DOHH2 (cell line): Measurements from ENCODE around the gene KCNQ1.

ENCODE experiments used
- H3F3A ChIP-seq: fragments of 200-600 bp; sonication (generic), shearing (Covaris generic); 2 replicates; pipeline ENCODE4 v1.6.0; 2016; ENCODE audit warnings: antibody characterized with exemption, mild to moderate bottlenecking; ENCODE audit not compliant: control insufficient read depth, insufficient read depth
- H3K27ac ChIP-seq: fragments of 200-600 bp; sonication (generic); 2 replicates; pipeline ENCODE4 v1.5.1; 2014; ENCODE audit warnings: low read depth, mild to moderate bottlenecking, low read length, moderate library complexity
- H3K27me3 ChIP-seq: fragments of 200-600 bp; sonication (generic); 2 replicates; pipeline ENCODE4 v1.6.1; 2014; ENCODE audit warnings: mild to moderate bottlenecking, low read length, mixed read lengths; ENCODE audit not compliant: control insufficient read depth
- H3K36me3 ChIP-seq: fragments of 200-600 bp; sonication (generic); 2 replicates; pipeline ENCODE4 v1.6.1; 2014; ENCODE audit warnings: mild to moderate bottlenecking, low read length, moderate library complexity, mixed read lengths; ENCODE audit not compliant: control insufficient read depth
- H3K4me1 ChIP-seq: fragments of 200-600 bp; sonication (generic); 2 replicates; pipeline ENCODE4 v1.6.1; 2014; ENCODE audit warnings: mild to moderate bottlenecking, low read length, mixed read lengths; ENCODE audit not compliant: control insufficient read depth
- H3K4me2 ChIP-seq: fragments of 200-600 bp; sonication (generic); 2 replicates; pipeline ENCODE4 v1.6.0; 2014; ENCODE audit warnings: mild to moderate bottlenecking, low read length, moderate library complexity
- H3K4me3 ChIP-seq: fragments of 200-600 bp; sonication (generic); 2 replicates; pipeline ENCODE4 v1.5.1; 2014; ENCODE audit warnings: mild to moderate bottlenecking, low read length, mixed read lengths
- H3K79me2 ChIP-seq: fragments of 200-600 bp; sonication (generic); 2 replicates; pipeline ENCODE4 v1.6.1; 2014; ENCODE audit warnings: mild to moderate bottlenecking, low read length, mixed read lengths; ENCODE audit not compliant: control insufficient read depth
- H3K9me2 ChIP-seq: fragments of 200-600 bp; sonication (generic); replicated peaks from 2 replicates; pipeline ENCODE4 v1.6.1; 2014; ENCODE audit warnings: mild to moderate bottlenecking, low read length, mixed read lengths; ENCODE audit not compliant: control insufficient read depth
- H3K9me3 ChIP-seq: fragments of 200-600 bp; sonication (generic); 2 replicates; pipeline ENCODE4 v1.6.1; 2014; ENCODE audit warnings: antibody characterized with exemption, low read length, mixed read lengths; ENCODE audit not compliant: control insufficient read depth, insufficient read depth
- H4K20me1 ChIP-seq: fragments of 200-600 bp; sonication (generic); 2 replicates; pipeline ENCODE4 v1.6.0; 2014; ENCODE audit warnings: low read depth, mild to moderate bottlenecking, antibody characterized with exemption, low read length, moderate library complexity; ENCODE audit not compliant: control insufficient read depth, insufficient read depth
- EZH2phosphoT487 ChIP-seq: fragments of 200-600 bp; sonication (generic); IDR thresholded peaks from 2 replicates; pipeline ENCODE4 v1.6.1; 2017; ENCODE audit warnings: borderline replicate concordance, mild to moderate bottlenecking, antibody characterized with exemption, low read length, moderate library complexity, mixed read lengths
- TF ChIP-seq, protein P1 (sequence below): fragments of 200-600 bp; sonication (generic); IDR thresholded peaks from one replicate; pipeline ENCODE4 v1.5.1; 2014; ENCODE audit warnings: antibody characterized with exemption, mild to moderate bottlenecking, low read depth, low read length; ENCODE audit not compliant: poor library complexity, severe bottlenecking

KCNQ1 gene

DNA sequence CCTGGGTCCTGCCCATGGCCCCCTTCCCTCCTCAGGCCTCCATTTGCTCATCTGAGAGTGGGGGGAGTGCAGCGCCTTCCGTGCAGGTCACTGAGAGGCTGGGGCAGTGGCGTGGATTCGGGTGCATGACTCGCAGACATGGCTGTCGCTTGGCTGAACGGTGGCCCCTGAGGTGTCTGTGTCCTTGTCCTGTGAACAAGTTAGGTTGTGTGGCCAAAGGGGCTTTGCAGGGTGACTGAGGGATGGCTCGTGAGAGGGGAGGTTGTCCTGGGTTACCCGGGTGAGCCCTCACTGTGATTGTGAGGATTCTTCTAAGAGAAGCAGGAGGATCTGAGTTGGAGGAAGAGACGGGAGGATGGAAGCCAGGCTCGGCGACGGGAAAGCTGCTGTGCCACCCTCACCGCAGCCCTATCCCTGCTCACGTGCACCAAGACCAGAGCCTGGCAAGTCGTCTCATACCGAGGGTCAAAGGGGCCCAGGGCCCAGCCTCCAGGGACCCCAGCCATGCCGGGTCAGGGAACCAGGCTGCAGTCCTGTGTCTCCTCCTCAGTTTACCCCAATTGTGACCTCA, 79.1 kb downstream of the KCNQ1 start:
- TF ChIP-seq EZH2phosphoT487: no peak
- TF ChIP-seq, protein P1, sequence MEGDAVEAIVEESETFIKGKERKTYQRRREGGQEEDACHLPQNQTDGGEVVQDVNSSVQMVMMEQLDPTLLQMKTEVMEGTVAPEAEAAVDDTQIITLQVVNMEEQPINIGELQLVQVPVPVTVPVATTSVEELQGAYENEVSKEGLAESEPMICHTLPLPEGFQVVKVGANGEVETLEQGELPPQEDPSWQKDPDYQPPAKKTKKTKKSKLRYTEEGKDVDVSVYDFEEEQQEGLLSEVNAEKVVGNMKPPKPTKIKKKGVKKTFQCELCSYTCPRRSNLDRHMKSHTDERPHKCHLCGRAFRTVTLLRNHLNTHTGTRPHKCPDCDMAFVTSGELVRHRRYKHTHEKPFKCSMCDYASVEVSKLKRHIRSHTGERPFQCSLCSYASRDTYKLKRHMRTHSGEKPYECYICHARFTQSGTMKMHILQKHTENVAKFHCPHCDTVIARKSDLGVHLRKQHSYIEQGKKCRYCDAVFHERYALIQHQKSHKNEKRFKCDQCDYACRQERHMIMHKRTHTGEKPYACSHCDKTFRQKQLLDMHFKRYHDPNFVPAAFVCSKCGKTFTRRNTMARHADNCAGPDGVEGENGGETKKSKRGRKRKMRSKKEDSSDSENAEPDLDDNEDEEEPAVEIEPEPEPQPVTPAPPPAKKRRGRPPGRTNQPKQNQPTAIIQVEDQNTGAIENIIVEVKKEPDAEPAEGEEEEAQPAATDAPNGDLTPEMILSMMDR: no peak
- Histone ChIP-seq H3K79me2 (no peaks in the 10 kb centered on the region), H4K20me1 (no peaks in the 10 kb centered on the region), H3K9me3 (no peaks in the 10 kb centered on the region), H3K27me3 (no peaks in the 10 kb centered on the region), H3F3A (no peaks in the 10 kb centered on the region), H3K4me2 (no peak overlapping the region), H3K4me3 (no peak overlapping the region), H3K36me3 (no peaks in the 10 kb centered on the region), H3K27ac (no peak overlapping the region), H3K9me2 (no peaks in the 10 kb centered on the region), H3K4me1 (peaks cover 11% of the 10 kb centered on the region)

DNA sequence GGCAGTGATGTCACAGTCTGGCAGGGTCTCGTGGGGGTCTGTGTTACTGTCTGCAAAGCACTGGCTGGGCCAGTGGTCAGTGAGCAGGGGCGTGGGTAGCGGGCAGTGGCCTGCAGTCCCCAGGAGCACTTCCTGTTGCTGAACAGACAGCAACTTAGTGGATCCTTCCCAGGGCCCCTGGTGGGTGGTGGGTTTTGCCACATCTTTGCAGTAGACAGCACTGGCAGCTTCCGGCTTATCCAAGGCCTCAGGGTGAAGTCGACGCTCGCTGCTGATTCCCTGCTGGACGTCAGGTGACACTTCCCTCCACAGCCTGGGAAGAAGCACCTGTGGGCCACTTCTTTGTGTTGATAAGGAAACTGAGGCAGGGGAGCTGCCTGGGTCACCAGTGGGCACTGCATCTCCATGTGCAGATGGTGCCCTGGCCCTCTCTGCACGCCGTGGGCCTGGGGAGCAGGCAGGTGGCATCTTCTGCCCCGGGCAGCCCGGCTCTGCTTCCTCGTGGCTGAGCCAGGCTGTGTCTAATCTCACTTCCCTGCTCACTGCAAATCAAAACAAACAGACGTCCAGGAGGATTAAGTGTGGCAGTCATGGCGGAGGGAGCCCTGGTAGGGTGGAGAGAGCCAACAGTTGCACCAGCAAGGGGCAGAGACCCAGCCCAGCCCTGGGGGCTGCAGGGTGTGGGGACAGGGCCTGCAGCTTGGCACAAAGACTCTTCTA, 79.8 kb downstream of the KCNQ1 start:
- no peaks in the 10 kb centered on the region for H3F3A ChIP-seq
- no peaks in the 10 kb centered on the region for H3K36me3 ChIP-seq
- no peaks in the 10 kb centered on the region for H4K20me1 ChIP-seq
- no peaks in the 10 kb centered on the region for H3K9me2 ChIP-seq
- H3K27me3 ChIP-seq: no peaks in the 10 kb centered on the region
- no peak for TF ChIP-seq EZH2phosphoT487
- TF ChIP-seq, protein P1: no peak
- no peak overlapping the region for H3K4me3 ChIP-seq
- H3K9me3 ChIP-seq: no peaks in the 10 kb centered on the region
- H3K4me1 ChIP-seq: peaks cover 11% of the 10 kb centered on the region
- no peak overlapping the region for H3K27ac ChIP-seq
- no peak overlapping the region for H3K4me2 ChIP-seq
- no peaks in the 10 kb centered on the region for H3K79me2 ChIP-seq

DNA sequence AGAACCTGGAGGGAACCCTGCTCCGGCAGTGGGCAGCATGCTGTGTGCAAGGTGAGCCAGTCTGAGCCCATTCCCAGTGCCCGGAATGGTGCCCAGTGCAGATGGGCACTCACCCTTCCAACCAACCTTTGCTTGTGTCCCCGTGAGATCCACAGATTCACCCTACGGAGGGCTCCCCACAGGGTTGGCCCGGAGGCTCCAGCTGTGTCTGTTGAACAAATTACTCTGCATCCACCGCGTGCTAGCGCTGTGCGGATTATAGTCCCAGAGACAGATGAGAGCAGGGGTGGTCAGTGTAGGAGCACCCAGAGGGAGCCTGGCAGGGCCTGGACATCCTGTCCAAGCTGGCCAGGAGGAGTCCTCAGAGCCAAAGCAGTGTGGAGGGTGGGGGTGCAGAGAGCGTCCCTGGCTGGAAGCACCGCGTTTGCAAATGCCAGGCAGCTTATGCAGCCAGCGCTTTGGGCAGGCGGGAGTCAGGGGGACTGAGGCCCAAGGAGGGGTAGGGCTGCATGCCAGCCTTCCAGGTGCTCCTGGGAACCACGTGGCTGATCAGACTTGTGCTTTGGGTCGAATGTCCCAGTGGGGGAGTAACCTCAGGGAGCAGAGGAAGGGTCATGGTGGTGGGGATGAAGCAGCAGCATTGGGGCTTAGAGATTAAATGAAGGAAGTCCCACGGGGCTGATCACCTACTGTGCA, 80.5 kb downstream of the KCNQ1 start:
- Histone ChIP-seq H4K20me1 (no peaks in the 10 kb centered on the region), H3K4me2 (no peak overlapping the region), H3K4me3 (no peak overlapping the region), H3K27me3 (no peaks in the 10 kb centered on the region), H3K27ac (no peak overlapping the region), H3F3A (no peaks in the 10 kb centered on the region), H3K4me1 (peaks cover 11% of the 10 kb centered on the region), H3K79me2 (no peaks in the 10 kb centered on the region), H3K36me3 (no peaks in the 10 kb centered on the region), H3K9me3 (no peaks in the 10 kb centered on the region), H3K9me2 (no peaks in the 10 kb centered on the region)
- TF ChIP-seq, protein P1: no peak
- no peak for TF ChIP-seq EZH2phosphoT487
